DMS79 treated with DMSO at 0.1 percent for 48 hours (cell line): ENCODE results near the gene USP11.

Source experiments
- DNase-seq: peaks from one replicate; lab custom pipeline; 2025; lab: John Stamatoyannopoulos, UW

USP11 gene

DNA sequence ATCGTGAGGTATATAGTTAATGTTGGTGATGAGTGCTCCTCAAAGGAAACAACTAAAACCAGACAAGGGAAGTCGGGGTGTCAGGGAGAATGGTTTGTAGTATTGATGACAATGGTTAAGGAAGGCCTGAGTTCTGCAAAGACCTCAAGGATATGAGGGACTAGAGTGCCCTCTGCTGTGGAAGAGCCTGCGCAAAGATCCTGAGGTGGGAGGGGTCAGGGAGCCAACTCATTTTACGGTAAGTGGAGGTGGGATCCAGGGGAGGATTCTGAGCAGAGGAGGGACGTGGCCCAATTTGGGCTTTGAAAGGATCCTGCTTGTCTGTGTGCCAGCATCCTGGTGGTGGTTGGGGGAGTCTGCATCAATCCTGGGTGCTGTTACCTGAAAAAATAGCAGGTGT lies 27.8 kb upstream of the USP11 start:
- no peak for DNase-seq

DNA sequence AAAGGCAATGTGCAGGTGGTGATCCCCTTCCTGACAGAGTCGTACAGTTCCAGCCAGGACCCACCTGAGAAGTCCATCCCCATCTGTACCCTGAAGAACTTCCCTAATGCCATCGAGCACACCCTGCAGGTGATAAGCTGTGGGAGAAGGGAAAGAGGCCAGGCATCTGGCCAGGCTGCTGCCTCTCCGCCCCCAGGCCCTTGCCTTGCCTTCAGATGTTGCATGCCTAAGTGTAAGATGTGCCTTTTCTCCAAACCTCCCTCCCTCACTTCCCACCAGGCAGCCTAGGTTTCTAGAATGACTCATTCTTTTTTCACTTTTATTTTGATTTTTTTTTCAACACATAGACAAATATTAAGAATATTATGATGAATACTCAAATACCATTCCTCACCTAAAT lies 26.5 kb upstream of the USP11 start:
- DNase-seq: no peak

- no peak for DNase-seq
Measured at GRCh38 chrX:47208108-47208507, 24.7 kb upstream of the USP11 start.

DNA sequence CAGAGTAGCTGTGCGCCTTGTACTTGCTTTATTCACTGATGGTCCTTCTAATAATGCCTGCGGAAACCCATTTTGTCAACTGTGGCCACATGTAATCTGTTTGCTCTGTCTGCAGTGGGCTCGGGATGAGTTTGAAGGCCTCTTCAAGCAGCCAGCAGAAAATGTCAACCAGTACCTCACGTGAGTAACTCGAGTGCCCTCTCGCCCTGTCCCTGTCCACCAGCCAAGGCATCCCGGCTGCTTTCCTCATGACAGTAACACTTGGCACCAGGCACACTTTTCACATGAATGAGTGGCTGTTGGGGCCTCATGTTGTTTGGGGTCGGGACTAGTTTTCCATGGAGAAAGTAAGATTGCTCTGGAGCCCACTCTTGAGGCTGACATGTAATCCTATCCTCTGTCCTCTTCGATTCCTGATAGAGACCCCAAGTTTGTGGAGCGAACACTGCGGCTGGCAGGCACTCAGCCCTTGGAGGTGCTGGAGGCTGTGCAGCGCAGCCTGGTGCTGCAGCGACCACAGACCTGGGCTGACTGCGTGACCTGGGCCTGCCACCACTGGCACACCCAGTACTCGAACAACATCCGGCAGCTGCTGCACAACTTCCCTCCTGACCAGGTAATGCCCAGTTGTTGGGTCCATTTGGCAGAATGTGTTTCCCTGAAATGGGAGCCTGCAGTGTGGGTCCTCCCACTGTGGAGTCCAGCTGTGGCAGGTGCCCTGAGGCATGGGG lies 23.1 kb upstream of the USP11 start:
- DNase-seq: no peak

- no peak for DNase-seq
Measured at GRCh38 chrX:47210661-47211425, 22.0 kb upstream of the USP11 start.

- DNase-seq: no peak
Measured at GRCh38 chrX:47212381-47213293, 20.2 kb upstream of the USP11 start.

DNA sequence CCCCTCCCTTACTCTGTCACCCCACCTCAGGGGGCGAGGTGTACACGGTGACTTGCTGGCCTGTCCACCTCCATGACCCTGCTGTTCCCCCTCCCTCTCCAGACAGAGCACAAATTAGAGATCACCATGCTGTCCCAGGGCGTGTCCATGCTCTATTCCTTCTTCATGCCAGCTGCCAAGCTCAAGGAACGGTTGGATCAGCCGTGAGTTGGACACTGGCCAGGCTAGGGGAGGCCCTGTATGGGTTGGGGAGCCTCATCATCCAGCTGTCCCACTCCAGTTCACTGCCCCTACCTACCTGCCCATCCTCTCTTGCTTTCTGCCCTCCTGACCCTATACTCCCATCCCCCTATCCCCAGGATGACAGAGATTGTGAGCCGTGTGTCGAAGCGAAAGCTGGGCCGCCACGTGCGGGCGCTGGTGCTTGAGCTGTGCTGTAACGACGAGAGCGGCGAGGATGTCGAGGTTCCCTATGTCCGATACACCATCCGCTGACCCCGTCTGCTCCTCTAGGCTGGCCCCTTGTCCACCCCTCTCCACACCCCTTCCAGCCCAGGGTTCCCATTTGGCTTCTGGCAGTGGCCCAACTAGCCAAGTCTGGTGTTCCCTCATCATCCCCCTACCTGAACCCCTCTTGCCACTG lies 18.3 kb upstream of the USP11 start:
- no peak for DNase-seq

GRCh38 chrX:47215291-47215900 lies 17.4 kb upstream of the USP11 start:
- DNase-seq: no peak

DNA sequence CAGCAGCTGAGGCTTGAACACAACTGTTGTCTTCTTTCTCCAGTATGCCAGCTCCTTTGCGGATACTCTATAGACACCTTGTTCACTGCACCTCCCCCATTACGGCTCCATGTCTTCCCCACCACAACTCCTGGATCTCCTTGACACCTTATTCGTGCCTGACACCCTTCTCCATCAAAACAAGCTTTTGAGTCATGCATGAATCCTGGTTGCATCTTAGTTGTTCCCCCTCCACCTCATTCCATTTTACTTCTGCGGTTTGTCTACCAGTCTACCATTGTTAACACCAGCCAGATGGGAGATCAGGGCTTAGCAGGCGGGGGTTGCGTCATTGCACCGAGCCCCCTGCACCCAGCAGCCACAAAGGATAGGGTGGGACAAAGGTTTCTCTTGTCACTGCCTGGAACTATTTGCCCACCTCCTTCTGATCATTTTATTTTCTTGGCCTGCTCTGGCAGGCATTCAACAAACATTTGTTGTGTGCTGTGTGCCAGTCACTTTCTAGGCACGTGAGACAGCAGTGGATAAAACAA lies 16.4 kb upstream of the USP11 start:
- DNase-seq: no peak

- DNase-seq: no peak
Measured at GRCh38 chrX:47217121-47217851, 15.5 kb upstream of the USP11 start.

GRCh38 chrX:47217852-47218279 lies 14.9 kb upstream of the USP11 start:
- DNase-seq: peak; percentile 95

- DNase-seq: peak; percentile 82
Measured at GRCh38 chrX:47218280-47218919, 14.4 kb upstream of the USP11 start, which contains the start of gene CDK16. TSS of gene CDK16 (plus strand) at chrX:47218681. CDS start at chrX:47223558, 4,877 bp downstream.

- no peak for DNase-seq
Measured at GRCh38 chrX:47218920-47219815, 13.6 kb upstream of the USP11 start.

DNA sequence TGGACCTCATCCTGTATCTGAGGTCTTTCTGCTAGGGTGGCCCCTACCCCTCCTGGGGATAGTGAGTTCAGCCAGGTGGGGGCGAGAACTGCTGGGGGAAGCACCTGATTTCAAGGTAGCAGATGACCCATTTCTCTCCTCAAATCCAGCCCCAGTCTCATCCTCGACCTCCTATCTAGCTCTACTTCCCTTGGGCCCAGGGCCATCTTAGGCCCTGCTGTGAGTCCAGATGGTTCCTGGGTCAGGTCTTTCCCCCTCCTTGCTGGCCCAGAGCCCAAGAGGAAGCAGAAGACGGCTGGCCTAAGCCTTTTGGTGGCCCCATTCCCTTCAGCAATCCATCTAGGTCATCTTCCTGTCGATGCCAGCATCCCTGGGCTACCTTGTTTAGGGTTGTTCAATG lies 11.1 kb upstream of the USP11 start:
- DNase-seq: no peak

- no peak for DNase-seq
Measured at GRCh38 chrX:47222751-47223350, 10.0 kb upstream of the USP11 start.

DNA sequence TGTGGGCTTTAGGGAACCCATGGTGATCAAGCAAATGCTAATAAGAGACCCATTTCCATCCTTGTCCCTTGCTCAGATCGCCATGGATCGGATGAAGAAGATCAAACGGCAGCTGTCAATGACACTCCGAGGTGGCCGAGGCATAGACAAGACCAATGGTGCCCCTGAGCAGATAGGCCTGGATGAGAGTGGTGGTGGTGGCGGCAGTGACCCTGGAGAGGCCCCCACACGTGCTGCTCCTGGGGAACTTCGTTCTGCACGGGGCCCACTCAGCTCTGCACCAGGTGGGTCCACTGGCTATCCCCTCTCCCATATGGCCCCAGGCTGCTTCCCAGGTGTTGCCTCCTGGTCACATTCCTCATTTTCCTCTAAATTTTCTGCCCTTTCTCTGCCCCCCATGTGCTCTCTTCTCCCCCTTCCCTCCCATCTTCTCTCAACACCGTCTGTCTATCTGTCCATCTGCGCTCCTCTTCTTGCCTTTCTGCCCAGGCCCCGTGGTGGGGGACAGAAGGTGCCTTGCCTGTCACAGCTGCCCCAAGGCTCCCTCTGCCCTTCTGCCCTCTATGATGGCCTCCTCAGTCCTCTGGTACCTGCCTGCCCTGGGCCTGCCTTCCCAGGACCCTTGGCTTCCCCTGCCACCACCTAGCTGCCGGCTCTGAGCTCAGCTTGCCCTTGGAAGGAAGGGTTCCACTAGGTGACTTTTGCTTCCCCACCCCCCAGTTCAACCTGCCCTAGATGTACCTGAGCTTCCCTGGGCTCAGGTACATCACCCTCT lies 9.1 kb upstream of the USP11 start:
- no peak for DNase-seq

GRCh38 chrX:47224266-47224895 lies 8.4 kb upstream of the USP11 start:
- DNase-seq: no peak
